ENCODE measurements around the gene NEO1.

The NEO1 gene

GRCh38 chr15:73354241-73354640 lies 302.0 kb downstream of the NEO1 start:
- no peak for DNase-seq (ENCODE audit: low read depth in 2 of 2)

Data from activated CD4-positive, alpha-beta T cell treated with anti-CD3 and anti-CD28 coated beads for 24 hours (primary cell).